ENCODE results near the gene TMEM82.

DNA sequence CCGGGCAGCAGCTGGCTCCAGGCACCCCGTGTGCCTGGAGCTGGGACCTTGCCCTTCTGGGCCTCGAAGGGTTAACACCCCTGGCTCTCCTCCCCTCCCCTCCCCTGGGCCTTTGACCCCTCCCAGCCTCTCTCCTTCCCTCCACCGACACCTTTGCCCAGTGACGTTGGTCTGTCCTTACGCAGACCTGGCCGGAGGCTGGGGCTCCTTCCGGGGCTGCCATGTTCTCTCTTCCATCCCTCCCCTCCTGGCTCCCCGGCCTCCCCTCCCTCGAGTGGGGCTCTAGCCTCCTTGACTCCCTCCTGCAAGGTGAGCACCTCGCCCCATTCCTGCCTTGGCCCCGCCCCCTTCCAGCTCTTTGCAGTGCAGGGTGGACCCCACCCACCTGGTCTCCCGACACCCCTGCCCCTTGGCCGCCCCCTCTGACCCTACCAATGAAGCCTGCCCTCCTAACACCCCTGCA, at the start of gene TMEM82:
- TF ChIP-seq, protein P1, sequence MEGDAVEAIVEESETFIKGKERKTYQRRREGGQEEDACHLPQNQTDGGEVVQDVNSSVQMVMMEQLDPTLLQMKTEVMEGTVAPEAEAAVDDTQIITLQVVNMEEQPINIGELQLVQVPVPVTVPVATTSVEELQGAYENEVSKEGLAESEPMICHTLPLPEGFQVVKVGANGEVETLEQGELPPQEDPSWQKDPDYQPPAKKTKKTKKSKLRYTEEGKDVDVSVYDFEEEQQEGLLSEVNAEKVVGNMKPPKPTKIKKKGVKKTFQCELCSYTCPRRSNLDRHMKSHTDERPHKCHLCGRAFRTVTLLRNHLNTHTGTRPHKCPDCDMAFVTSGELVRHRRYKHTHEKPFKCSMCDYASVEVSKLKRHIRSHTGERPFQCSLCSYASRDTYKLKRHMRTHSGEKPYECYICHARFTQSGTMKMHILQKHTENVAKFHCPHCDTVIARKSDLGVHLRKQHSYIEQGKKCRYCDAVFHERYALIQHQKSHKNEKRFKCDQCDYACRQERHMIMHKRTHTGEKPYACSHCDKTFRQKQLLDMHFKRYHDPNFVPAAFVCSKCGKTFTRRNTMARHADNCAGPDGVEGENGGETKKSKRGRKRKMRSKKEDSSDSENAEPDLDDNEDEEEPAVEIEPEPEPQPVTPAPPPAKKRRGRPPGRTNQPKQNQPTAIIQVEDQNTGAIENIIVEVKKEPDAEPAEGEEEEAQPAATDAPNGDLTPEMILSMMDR (IDR thresholded peaks at IDR 0.05; ENCODE audit: low read depth, low read length): no peak
- TF ChIP-seq EZH2phosphoT487 (IDR thresholded peaks at IDR 0.05; ENCODE audit: low read depth): no peak
